HEK293T (cell line): ENCODE measurements around the gene RHOG.

ENCODE experiments used
- CTCF ChIA-PET: fragments of 350-600 bp; formaldehyde crosslinking; extraction: SDS; loops from one replicate; lab custom pipeline; 2021; ENCODE audit warnings: antibody characterized with exemption, inconsistent platforms; lab: Yijun Ruan, JAX
- POLR2A ChIA-PET: fragments of 350-600 bp; formaldehyde crosslinking; extraction: SDS; loops from one replicate; lab custom pipeline; 2020; ENCODE audit warnings: antibody characterized with exemption, inconsistent platforms; lab: Yijun Ruan, JAX
- DNase-seq: peaks from one replicate; pipeline ENCODE4 v3.0.0; 2012; ENCODE audit warnings: mixed read lengths; ENCODE audit errors: extremely low spot score
- ARNT ChIP-seq: fragments of 450-650 bp; IDR thresholded peaks from 2 replicates; pipeline ENCODE4 v1.6.1; 2017; ENCODE audit warnings: mild to moderate bottlenecking
- BHLHE40 ChIP-seq: fragments of 450-650 bp; IDR thresholded peaks from 2 replicates; pipeline ENCODE4 v1.6.1; 2016; ENCODE audit warnings: mild to moderate bottlenecking, moderate library complexity, borderline replicate concordance
- CTBP1 ChIP-seq: fragments of 450-650 bp; IDR thresholded peaks from 2 replicates; pipeline ENCODE4 v1.6.1; 2016; ENCODE audit warnings: borderline replicate concordance
- ELF4 ChIP-seq: fragments of 450-650 bp; IDR thresholded peaks from 2 replicates; pipeline ENCODE4 v1.6.1; 2017; ENCODE audit warnings: antibody characterized with exemption
- FOXA1 ChIP-seq: fragments of 450-650 bp; IDR thresholded peaks from 2 replicates; pipeline ENCODE4 v1.6.1; 2016; ENCODE audit warnings: mild to moderate bottlenecking
- FOXK2 ChIP-seq: fragments of 450-650 bp; IDR thresholded peaks from 2 replicates; pipeline ENCODE4 v1.6.1; 2016; ENCODE audit warnings: mild to moderate bottlenecking
- FOXM1 ChIP-seq: fragments of 450-650 bp; IDR thresholded peaks from 2 replicates; pipeline ENCODE4 v1.6.1; 2017; ENCODE audit warnings: mild to moderate bottlenecking, borderline replicate concordance
- HDGF ChIP-seq: fragments of 450-650 bp; IDR thresholded peaks from 2 replicates; pipeline ENCODE4 v1.6.1; 2017; ENCODE audit warnings: antibody characterized with exemption, borderline replicate concordance
- L3MBTL2 ChIP-seq: fragments of 450-650 bp; conservative IDR thresholded peaks from 2 replicates; pipeline ENCODE4 v1.6.1; 2016; ENCODE audit warnings: mild to moderate bottlenecking
- LEF1 ChIP-seq: fragments of 450-650 bp; IDR thresholded peaks from 2 replicates; pipeline ENCODE4 v1.6.1; 2017; ENCODE audit warnings: mild to moderate bottlenecking, borderline replicate concordance
- NFRKB ChIP-seq: fragments of 450-650 bp; IDR thresholded peaks from 2 replicates; pipeline ENCODE4 v1.6.1; 2016; ENCODE audit warnings: mild to moderate bottlenecking, moderate library complexity
- SP1 ChIP-seq: fragments of 450-650 bp; IDR thresholded peaks from 2 replicates; pipeline ENCODE4 v1.6.1; 2017
- SUZ12 ChIP-seq: fragments of 450-650 bp; IDR thresholded peaks from 2 replicates; pipeline ENCODE4 v1.6.1; 2016; ENCODE audit warnings: mild to moderate bottlenecking
- TARDBP ChIP-seq: fragments of 450-650 bp; IDR thresholded peaks from 2 replicates; pipeline ENCODE4 v1.6.1; 2016
- ZNF384 ChIP-seq: fragments of 450-650 bp; IDR thresholded peaks from 2 replicates; pipeline ENCODE4 v1.6.1; 2016
- TF ChIP-seq, protein P1 (sequence below): fragments of 450-650 bp; IDR thresholded peaks from 2 replicates; pipeline ENCODE4 v1.6.1; 2016

The RHOG gene

GRCh38 chr11:3840870-3841425 is at the start of gene RHOG:
RHOG (minus strand) TSS chr11:3840959; CDS start chr11:3828138, 12,821 bp downstream.
- TF ChIP-seq ZNF384: no peak
- TF ChIP-seq, protein P1, sequence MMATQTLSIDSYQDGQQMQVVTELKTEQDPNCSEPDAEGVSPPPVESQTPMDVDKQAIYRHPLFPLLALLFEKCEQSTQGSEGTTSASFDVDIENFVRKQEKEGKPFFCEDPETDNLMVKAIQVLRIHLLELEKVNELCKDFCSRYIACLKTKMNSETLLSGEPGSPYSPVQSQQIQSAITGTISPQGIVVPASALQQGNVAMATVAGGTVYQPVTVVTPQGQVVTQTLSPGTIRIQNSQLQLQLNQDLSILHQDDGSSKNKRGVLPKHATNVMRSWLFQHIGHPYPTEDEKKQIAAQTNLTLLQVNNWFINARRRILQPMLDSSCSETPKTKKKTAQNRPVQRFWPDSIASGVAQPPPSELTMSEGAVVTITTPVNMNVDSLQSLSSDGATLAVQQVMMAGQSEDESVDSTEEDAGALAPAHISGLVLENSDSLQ: no peak
- no peak for TF ChIP-seq ELF4
- ChIA-PET CTCF (interaction anchor here (0.9 to 4.7 kb wide), 12 partner anchors 9 to 232 kb away, joined by 3 to 31 read pairs (median 4); partner anchors contain the start of gene STIM1), POLR2A (interaction anchor here (0.7 to 2.3 kb wide), 14 partner anchors 8 to 254 kb away, joined by 3 to 25 read pairs (median 3); partner anchors contain the start of genes PGAP2 and STIM1)

DNA sequence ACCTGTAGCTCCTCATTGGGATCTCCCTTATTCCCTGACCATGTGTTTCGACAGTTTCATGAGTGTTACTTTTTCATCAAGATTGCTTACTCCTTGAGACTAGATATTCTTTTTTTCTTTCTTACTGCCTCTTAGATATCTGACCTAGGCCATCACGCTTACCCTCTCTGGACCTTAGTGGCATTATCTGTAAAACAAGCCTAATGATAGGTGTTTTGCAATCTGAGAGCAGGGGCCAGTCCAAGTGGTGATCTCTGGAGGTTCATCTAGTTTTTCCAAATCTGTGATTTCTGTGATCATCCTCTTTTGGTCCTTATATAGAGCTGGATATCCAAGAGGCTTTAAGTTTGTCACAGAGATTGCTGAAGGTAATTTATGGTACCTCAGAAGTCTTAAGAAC is 49.3 kb upstream of the RHOG start:
- ChIA-PET POLR2A (no interaction called here), CTCF (no interaction called here)
- TF ChIP-seq FOXA1: no peak
- TF ChIP-seq NFRKB: no peak
- no peak for TF ChIP-seq CTBP1
- TF ChIP-seq FOXK2: no peak
- TF ChIP-seq LEF1: no peak
- no peak for TF ChIP-seq SP1
- no peak for TF ChIP-seq ARNT
- TF ChIP-seq HDGF: no peak
- no peak for TF ChIP-seq ZNF384
- no peak for TF ChIP-seq TARDBP
- no peak for TF ChIP-seq L3MBTL2
- no peak for TF ChIP-seq ELF4
- no peak for TF ChIP-seq SUZ12
- TF ChIP-seq, protein P1: no peak
- no peak for TF ChIP-seq BHLHE40
- DNase-seq: no peak

More at GRCh38 chr11:3840870-3841425, at the start of gene RHOG:
- peak; percentile 81 for DNase-seq

- CTCF ChIA-PET: no interaction called here
- POLR2A ChIA-PET: no interaction called here
- no peak for DNase-seq
- TF ChIP-seq, protein P1: no peak
- TF ChIP-seq FOXK2 (no peak), TARDBP (no peak), BHLHE40 (no peak), SUZ12 (no peak), L3MBTL2 (no peak), SP1 (no peak), ELF4 (no peak), HDGF (no peak), NFRKB (no peak), FOXA1 (no peak), FOXM1 (no peak), LEF1 (no peak), ZNF384 (no peak), ARNT (no peak), CTBP1 (no peak)
Observed at GRCh38 chr11:3888876-3889275, 48.1 kb upstream of the RHOG start.

DNA sequence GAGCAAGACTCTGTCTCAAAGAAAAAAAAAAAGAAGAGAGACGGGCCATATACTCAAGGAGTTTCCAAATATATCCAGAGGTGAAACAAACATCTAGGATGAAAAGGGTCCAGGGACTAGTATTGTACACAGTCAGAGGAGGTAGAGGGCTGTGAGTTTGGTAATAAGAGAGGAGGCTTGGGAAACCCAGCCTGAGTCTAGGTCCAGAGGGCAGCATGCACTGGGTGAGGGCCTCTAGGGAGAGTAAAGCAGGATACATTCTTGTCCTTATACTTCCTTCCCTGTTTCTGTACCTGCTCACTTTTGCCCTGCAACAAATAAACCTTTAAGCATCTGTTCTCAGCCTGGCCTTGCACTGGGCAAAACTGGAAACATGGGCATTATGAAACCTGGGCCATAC is 46.2 kb upstream of the RHOG start:
- CTCF ChIA-PET: no interaction called here
- POLR2A ChIA-PET: no interaction called here
- TF ChIP-seq ZNF384 (no peak), LEF1 (no peak), SUZ12 (no peak), ELF4 (no peak)

DNA sequence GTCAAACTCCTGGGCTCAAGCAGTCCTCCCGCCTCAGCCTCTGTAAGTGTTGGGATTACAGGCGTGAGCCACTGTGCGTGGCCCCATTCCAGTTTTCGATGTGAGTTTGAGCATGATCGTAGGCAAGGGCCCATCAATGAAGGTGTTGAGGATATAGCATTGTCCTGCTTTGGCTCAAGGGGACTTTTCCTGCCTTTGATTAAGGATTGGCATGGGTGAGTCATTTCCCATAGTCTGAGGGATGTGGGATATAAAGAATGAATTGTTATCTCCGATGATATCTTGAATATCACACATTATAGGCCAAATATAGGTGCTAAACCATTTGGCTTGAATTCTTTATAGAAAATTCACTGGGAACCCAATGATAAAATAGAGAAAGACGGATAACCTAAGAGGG is 45.1 kb upstream of the RHOG start:
- ChIA-PET POLR2A (no interaction called here), CTCF (no interaction called here)
- TF ChIP-seq SUZ12: no peak
- DNase-seq: no peak

More for the DNA sequence above, 46.2 kb upstream of the RHOG start:
- DNase-seq: no peak

DNA sequence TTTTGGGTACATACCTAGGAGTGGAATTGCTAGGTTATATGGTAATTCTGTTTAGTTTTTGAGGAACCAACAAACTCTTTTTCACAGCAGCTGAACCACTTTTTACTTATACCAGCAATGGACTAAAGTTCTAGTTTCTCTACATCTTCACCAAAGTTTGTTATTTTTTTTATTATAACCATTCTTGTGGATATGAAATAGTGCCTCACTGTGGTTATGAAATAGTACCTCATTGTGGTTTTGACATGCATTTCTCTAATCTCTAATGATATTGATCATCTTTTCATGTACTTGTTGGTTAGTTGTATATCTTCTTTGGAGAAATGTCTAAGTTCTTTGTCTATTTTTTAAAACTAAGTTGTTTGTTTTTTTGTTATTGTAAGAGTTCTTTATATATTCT is 41.9 kb upstream of the RHOG start:
- TF ChIP-seq FOXM1: no peak
- ChIA-PET CTCF (no interaction called here), POLR2A (no interaction called here)
- no peak for DNase-seq

GRCh38 chr11:3880724-3881123 is 40.0 kb upstream of the RHOG start:
- POLR2A ChIA-PET: no interaction called here
- TF ChIP-seq SP1 (no peak), SUZ12 (no peak), TARDBP (no peak), NFRKB (no peak), FOXM1 (no peak), ARNT (no peak), L3MBTL2 (no peak), LEF1 (no peak), CTBP1 (no peak), FOXK2 (no peak), ZNF384 (no peak)
- TF ChIP-seq, protein P1: no peak
- CTCF ChIA-PET: interaction anchor here (0.7 to 0.9 kb wide), 5 partner anchors 9 to 191 kb away, joined by 3 to 4 read pairs (median 3); no protein-coding TSS in a partner anchor
- DNase-seq: no peak
